ENCODE data around the gene MB.

DNA sequence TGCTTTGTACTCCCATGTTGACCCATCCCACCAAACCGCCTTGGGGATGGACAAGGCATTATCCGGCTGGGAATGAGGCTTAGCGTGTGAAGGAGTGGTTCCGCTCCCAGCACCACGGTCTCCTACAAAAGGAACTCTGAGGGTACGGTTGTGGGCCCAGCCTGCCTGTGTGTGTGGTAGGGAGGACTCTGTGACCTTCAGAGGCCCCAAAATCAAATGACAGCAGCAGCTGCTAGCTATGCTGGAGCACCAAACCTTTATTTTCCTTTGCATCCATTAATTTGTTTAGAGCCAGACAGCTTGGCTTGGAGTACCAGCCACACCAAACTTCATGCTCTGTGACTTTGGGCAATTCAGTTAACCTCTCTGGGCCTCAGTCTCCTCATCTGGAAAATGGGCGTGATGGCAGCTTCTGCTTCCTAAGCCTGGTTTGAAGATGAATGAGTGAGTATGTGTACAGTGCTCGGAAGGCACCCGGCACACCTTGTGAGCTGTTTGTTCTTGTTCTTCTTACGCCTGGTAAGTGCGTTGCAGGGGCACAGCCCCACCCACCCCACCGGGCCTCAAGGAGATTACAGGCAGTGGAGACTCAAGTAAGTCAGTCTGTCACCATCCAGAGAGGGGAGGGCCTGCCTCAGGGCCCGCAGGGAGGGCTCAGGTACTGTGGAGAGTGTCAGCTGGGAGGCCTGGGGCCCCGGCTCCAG, 25.3 kb downstream of the MB start:
- TF ChIP-seq, protein P1, sequence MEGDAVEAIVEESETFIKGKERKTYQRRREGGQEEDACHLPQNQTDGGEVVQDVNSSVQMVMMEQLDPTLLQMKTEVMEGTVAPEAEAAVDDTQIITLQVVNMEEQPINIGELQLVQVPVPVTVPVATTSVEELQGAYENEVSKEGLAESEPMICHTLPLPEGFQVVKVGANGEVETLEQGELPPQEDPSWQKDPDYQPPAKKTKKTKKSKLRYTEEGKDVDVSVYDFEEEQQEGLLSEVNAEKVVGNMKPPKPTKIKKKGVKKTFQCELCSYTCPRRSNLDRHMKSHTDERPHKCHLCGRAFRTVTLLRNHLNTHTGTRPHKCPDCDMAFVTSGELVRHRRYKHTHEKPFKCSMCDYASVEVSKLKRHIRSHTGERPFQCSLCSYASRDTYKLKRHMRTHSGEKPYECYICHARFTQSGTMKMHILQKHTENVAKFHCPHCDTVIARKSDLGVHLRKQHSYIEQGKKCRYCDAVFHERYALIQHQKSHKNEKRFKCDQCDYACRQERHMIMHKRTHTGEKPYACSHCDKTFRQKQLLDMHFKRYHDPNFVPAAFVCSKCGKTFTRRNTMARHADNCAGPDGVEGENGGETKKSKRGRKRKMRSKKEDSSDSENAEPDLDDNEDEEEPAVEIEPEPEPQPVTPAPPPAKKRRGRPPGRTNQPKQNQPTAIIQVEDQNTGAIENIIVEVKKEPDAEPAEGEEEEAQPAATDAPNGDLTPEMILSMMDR (IDR thresholded peaks at IDR 0.05) = no peak
- no peak for TF ChIP-seq POLR2AphosphoS5 (IDR thresholded peaks at IDR 0.05)
